DOHH2 (cell line): ENCODE data around the gene ARIH1.

ENCODE experiments used
- H3F3A ChIP-seq: fragments of 200-600 bp; sonication (generic), shearing (Covaris generic); 2 replicates; pipeline ENCODE4 v1.6.0; 2016; ENCODE audit warnings: antibody characterized with exemption, mild to moderate bottlenecking; ENCODE audit not compliant: control insufficient read depth, insufficient read depth
- H3K27ac ChIP-seq: fragments of 200-600 bp; sonication (generic); 2 replicates; pipeline ENCODE4 v1.5.1; 2014; ENCODE audit warnings: low read depth, mild to moderate bottlenecking, low read length, moderate library complexity
- H3K27me3 ChIP-seq: fragments of 200-600 bp; sonication (generic); 2 replicates; pipeline ENCODE4 v1.6.1; 2014; ENCODE audit warnings: mild to moderate bottlenecking, low read length, mixed read lengths; ENCODE audit not compliant: control insufficient read depth
- H3K36me3 ChIP-seq: fragments of 200-600 bp; sonication (generic); 2 replicates; pipeline ENCODE4 v1.6.1; 2014; ENCODE audit warnings: mild to moderate bottlenecking, low read length, moderate library complexity, mixed read lengths; ENCODE audit not compliant: control insufficient read depth
- H3K4me1 ChIP-seq: fragments of 200-600 bp; sonication (generic); 2 replicates; pipeline ENCODE4 v1.6.1; 2014; ENCODE audit warnings: mild to moderate bottlenecking, low read length, mixed read lengths; ENCODE audit not compliant: control insufficient read depth
- H3K4me2 ChIP-seq: fragments of 200-600 bp; sonication (generic); 2 replicates; pipeline ENCODE4 v1.6.0; 2014; ENCODE audit warnings: mild to moderate bottlenecking, low read length, moderate library complexity
- H3K4me3 ChIP-seq: fragments of 200-600 bp; sonication (generic); 2 replicates; pipeline ENCODE4 v1.5.1; 2014; ENCODE audit warnings: mild to moderate bottlenecking, low read length, mixed read lengths
- H3K79me2 ChIP-seq: fragments of 200-600 bp; sonication (generic); 2 replicates; pipeline ENCODE4 v1.6.1; 2014; ENCODE audit warnings: mild to moderate bottlenecking, low read length, mixed read lengths; ENCODE audit not compliant: control insufficient read depth
- H3K9me2 ChIP-seq: fragments of 200-600 bp; sonication (generic); replicated peaks from 2 replicates; pipeline ENCODE4 v1.6.1; 2014; ENCODE audit warnings: mild to moderate bottlenecking, low read length, mixed read lengths; ENCODE audit not compliant: control insufficient read depth
- H3K9me3 ChIP-seq: fragments of 200-600 bp; sonication (generic); 2 replicates; pipeline ENCODE4 v1.6.1; 2014; ENCODE audit warnings: antibody characterized with exemption, low read length, mixed read lengths; ENCODE audit not compliant: control insufficient read depth, insufficient read depth
- H4K20me1 ChIP-seq: fragments of 200-600 bp; sonication (generic); 2 replicates; pipeline ENCODE4 v1.6.0; 2014; ENCODE audit warnings: low read depth, mild to moderate bottlenecking, antibody characterized with exemption, low read length, moderate library complexity; ENCODE audit not compliant: control insufficient read depth, insufficient read depth
- EZH2phosphoT487 ChIP-seq: fragments of 200-600 bp; sonication (generic); IDR thresholded peaks from 2 replicates; pipeline ENCODE4 v1.6.1; 2017; ENCODE audit warnings: borderline replicate concordance, mild to moderate bottlenecking, antibody characterized with exemption, low read length, moderate library complexity, mixed read lengths
- TF ChIP-seq, protein P1 (sequence below): fragments of 200-600 bp; sonication (generic); IDR thresholded peaks from one replicate; pipeline ENCODE4 v1.5.1; 2014; ENCODE audit warnings: antibody characterized with exemption, mild to moderate bottlenecking, low read depth, low read length; ENCODE audit not compliant: poor library complexity, severe bottlenecking

ARIH1 gene

DNA sequence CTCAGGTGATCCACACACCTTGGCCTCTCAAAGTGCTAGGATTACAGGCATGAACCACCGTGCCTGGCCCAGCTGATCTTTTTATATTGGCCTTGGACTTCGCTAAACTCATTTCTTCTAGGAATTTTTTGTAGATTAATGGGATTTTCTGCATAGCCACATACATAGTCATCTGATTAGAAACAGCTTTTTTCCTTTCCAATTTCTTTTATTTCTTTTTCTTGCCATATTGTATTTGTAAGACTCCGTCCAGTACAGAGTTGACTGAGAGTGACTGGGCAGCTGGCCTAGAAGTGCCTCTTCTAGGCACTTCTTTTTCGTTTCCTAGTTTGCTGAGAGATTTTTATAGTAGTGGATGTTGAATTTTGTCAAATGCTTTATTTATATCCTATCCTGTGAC lies 37.4 kb downstream of the ARIH1 start:
- H3F3A ChIP-seq: 0 out of 2 replicates have a peak, but pooled peaks cover 3% of the 10 kb centered on the region
- no peak for TF ChIP-seq EZH2phosphoT487
- TF ChIP-seq, protein P1, sequence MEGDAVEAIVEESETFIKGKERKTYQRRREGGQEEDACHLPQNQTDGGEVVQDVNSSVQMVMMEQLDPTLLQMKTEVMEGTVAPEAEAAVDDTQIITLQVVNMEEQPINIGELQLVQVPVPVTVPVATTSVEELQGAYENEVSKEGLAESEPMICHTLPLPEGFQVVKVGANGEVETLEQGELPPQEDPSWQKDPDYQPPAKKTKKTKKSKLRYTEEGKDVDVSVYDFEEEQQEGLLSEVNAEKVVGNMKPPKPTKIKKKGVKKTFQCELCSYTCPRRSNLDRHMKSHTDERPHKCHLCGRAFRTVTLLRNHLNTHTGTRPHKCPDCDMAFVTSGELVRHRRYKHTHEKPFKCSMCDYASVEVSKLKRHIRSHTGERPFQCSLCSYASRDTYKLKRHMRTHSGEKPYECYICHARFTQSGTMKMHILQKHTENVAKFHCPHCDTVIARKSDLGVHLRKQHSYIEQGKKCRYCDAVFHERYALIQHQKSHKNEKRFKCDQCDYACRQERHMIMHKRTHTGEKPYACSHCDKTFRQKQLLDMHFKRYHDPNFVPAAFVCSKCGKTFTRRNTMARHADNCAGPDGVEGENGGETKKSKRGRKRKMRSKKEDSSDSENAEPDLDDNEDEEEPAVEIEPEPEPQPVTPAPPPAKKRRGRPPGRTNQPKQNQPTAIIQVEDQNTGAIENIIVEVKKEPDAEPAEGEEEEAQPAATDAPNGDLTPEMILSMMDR: no peak
- H3K79me2 ChIP-seq: peaks cover 97% of the 10 kb centered on the region
- H3K36me3 ChIP-seq: peaks cover 15% of the 10 kb centered on the region
- no peaks in the 10 kb centered on the region for H3K9me3 ChIP-seq
- H3K4me1 ChIP-seq: peaks cover 12% of the 10 kb centered on the region
- no peaks in the 10 kb centered on the region for H3K27me3 ChIP-seq
- H4K20me1 ChIP-seq: no peaks in the 10 kb centered on the region
- no peak overlapping the region for H3K4me3 ChIP-seq
- no peaks in the 10 kb centered on the region for H3K9me2 ChIP-seq
- H3K27ac ChIP-seq: no peak overlapping the region
- no peak overlapping the region for H3K4me2 ChIP-seq

DNA sequence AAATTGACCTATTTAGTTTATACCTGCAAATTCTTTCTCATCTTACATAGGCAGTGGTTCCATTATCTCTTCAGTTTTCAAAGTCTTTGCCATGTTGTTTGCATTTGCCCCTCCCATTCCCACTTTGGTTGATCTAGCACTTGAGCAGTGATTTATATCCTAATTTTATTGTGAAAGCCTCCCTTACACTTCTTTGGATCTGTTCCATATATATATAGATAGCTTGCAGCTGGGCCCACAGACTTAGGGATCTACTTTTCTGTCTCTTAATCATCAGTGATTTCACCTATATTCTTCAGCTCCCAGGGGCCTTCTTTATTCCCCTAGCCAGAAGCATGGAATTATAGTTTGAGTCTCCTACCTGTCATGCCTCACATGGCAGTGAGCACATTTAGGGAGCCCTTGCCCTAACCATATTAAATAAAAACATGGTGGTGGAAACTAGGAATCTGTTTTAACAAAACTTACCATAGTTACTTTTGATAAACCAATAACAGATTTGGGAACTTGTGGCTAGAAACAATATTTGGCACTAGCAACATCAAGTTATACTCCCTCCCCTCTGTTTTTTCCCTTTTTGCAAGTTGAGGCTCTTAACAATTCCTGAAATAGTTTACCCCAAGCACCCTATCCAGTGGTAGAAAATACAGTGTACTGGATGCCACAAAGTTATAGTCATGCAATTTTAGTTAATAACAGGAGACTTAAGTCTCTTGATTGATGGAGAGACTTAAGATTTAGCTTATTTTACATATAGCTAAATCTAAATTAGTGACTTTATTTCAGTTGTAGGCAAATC lies 41.7 kb downstream of the ARIH1 start:
- no peaks in the 10 kb centered on the region for H4K20me1 ChIP-seq

DNA sequence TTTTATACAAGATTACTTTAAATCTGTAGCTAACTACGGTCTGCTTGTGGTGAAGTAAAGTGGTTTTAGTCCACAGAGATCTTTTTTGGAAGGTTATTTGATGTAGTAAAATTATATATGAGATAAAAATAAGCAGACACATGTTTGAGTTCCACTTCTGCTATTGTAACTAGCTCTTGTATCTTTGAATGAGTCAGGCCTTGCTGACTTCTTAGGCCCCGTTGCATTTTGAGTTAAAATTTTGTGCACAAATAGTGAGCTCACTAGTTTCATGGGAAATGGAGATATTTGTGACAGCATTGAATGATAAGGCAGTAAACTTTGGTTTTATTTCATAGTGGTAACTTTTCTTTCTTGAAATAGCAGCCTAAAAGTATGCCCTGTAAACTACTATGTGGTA lies 42.6 kb downstream of the ARIH1 start:
- Histone ChIP-seq H3K4me3 (no peak overlapping the region), H4K20me1 (no peaks in the 10 kb centered on the region), H3K36me3 (peaks cover 28% of the 10 kb centered on the region), H3K9me3 (no peaks in the 10 kb centered on the region), H3K27me3 (no peaks in the 10 kb centered on the region), H3K4me1 (peaks cover 18% of the 10 kb centered on the region), H3K4me2 (peak overlapping the region; percentile 15), H3F3A (0 out of 2 replicates have a peak, but pooled peaks cover 3% of the 10 kb centered on the region), H3K27ac (peak overlapping the region; percentile 46), H3K9me2 (no peaks in the 10 kb centered on the region), H3K79me2 (peaks cover 81% of the 10 kb centered on the region)
- TF ChIP-seq, protein P1: no peak
- TF ChIP-seq EZH2phosphoT487: no peak

More for the DNA sequence above, 41.7 kb downstream of the ARIH1 start:
- TF ChIP-seq EZH2phosphoT487: no peak
- TF ChIP-seq, protein P1: no peak
- Histone ChIP-seq H3K4me3 (no peak overlapping the region), H3K4me1 (peaks cover 18% of the 10 kb centered on the region), H3K9me2 (no peaks in the 10 kb centered on the region), H3K4me2 (peak overlapping the region; percentile 15; the same call in 1 of the 2 replicates), H3K27ac (peak overlapping the region; percentile 46), H3K79me2 (peaks cover 84% of the 10 kb centered on the region), H3K36me3 (peaks cover 24% of the 10 kb centered on the region), H3K9me3 (no peaks in the 10 kb centered on the region), H3F3A (0 out of 2 replicates have a peak, but pooled peaks cover 3% of the 10 kb centered on the region), H3K27me3 (no peaks in the 10 kb centered on the region)
